ENCODE results near the gene CHMP6. TPM values are rescaled to one million over a fixed set of nuclear protein-coding genes. Genes with fewer than 3 reads are reported as not detected.

The CHMP6 gene
- total RNA-seq, 1 experiment from 2014 or later, result 22.0 TPM

DNA sequence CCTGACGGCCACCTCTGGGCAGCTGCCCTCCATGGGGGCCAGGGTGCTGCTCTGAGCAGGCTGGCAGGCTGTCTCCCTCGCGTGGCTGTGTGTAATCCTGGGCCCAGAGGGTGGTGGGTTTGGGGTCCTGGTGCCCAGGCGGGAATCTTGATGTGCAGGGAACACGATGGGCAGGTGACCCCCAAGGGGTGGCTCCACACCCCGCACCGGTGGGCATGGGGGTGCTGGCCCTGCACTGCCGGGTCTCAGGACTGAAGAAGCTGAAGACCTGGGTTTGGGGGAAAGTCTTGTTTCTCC lies 8.6 kb downstream of the CHMP6 start:
- ATAC-seq (no peak), DNase-seq (ENCODE audit: low read depth, low spot score) (no peak)
- Histone ChIP-seq H3K36me3 (ENCODE audit: control insufficient read depth in 1 of 2, insufficient read depth in 2 of 2, low read length in 2 of 2) (peaks cover 24 to 34% of the 10 kb centered on the region in 2 experiments; a peak in 3 of 4 replicates), H4K20me1 (ENCODE audit: insufficient read depth) (no peaks in the 10 kb centered on the region), H3K27me3 (ENCODE audit: insufficient read depth, low read length) (peaks cover 12% of the 10 kb centered on the region), H3K4me3 (replicated peaks in 1 of 2; ENCODE audit: low read depth in 1 of 2, low read length in 2 of 2) (no peak overlapping the region), H3K9me3 (ENCODE audit: control insufficient read depth in 1 of 2, insufficient read depth in 1 of 2, low read depth in 1 of 2, low read length in 2 of 2) (no peaks in the 10 kb centered on the region), H3K4me2 (ENCODE audit: low read length) (no peak overlapping the region), H3K4me1 (ENCODE audit: control insufficient read depth in 1 of 2, insufficient read depth in 2 of 2, low read length in 2 of 2) (peaks cover 8 to 16% of the 10 kb centered on the region in 2 experiments), H2AFZ (ENCODE audit: low read depth, low read length, poor library complexity, severe bottlenecking) (no peak overlapping the region), H3K27ac (ENCODE audit: low read depth, low read length) (no peak overlapping the region), H3K79me2 (ENCODE audit: insufficient read depth, low read length) (no peaks in the 10 kb centered on the region), H3K9me2 (ENCODE audit: insufficient read depth) (no peaks in the 10 kb centered on the region), H3K9ac (ENCODE audit: low read length) (no peak overlapping the region)
- CTCF ChIA-PET, result no interaction called here
- BruUV-seq (replicated peaks), result no TSS peak
- TF ChIP-seq TCF7L2 (IDR thresholded peaks at IDR 0.05; ENCODE audit: borderline replicate concordance, extremely low read depth, insufficient read depth, insufficient read length) (no peak), FOSL1 (IDR thresholded peaks at IDR 0.05; ENCODE audit: low read depth) (no peak), SRF (IDR thresholded peaks at IDR 0.05; ENCODE audit: low read depth) (no peak), CBX3 (IDR thresholded peaks at IDR 0.05; ENCODE audit: low read depth) (no peak), ZFX (IDR thresholded peaks at IDR 0.05) (no peak), ZNF274 (IDR thresholded peaks at IDR 0.05; ENCODE audit: low read depth, low read length) (no peak), CEBPB (IDR thresholded peaks at IDR 0.05; ENCODE audit: low read depth) (no peak), RAD21 (IDR thresholded peaks at IDR 0.05; ENCODE audit: low read depth) (no peak)
- POLR2A ChIA-PET, result no interaction called here
- intact Hi-C loops (cut with micrococcal nuclease), result no loop called here
- RAD21 ChIA-PET (ENCODE audit: low non-redundant PET in 1 of 2, low total read pairs in 2 of 2, uncharacterized antibody in 2 of 2, unreplicated experiment in 2 of 2), result no interaction called here

DNA sequence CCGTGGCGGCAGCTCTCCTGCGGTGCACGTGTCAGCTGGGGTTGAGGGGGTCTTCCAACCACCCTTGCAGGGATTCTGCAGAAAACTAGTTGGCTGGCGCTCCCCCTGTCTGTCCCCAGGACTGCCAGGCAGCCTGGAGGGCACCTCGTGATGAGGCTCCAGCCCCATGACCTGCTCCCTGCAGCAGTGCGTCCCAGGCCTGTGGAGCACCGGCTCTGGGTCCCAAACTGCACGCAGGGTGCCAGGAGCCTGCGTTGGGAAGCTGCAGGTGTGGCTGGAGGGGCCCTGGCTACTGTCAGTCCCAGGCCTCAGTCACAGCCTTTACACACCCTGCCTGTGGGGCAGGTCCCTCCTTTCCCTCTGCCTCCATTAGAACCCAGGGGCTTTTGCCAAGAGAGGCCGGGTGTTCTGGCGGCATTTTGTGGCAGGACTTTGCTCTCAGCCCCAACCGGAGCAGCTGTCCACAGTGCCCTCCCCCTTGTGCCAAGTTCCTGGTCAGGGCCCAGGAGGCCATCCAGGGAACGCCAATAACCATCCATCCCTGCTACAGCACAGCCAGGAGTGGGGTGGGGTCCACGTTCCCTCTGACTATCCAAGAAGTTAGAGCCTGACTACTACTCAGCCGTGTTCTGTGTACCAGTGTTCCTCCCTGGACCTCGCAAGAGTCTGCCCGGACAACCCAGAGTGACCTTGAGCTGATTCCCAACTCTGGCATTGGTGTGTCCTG lies 9.2 kb downstream of the CHMP6 start:
- ChIA-PET RAD21 (ENCODE audit: low non-redundant PET in 1 of 2, low total read pairs in 2 of 2, uncharacterized antibody in 2 of 2, unreplicated experiment in 2 of 2) (no interaction called here), POLR2A (no interaction called here), CTCF (no interaction called here)
- no peak overlapping the region for H3K4me2 ChIP-seq (ENCODE audit: low read length)
- no peak overlapping the region for H2AFZ ChIP-seq (ENCODE audit: low read depth, low read length, poor library complexity, severe bottlenecking)
- ATAC-seq (peak; percentile 3; the same call in 1 of the 2 replicates), DNase-seq (ENCODE audit: low read depth, low spot score) (no peak)
- peaks cover 24 to 29% of the 10 kb centered on the region in 2 experiments; a peak in 3 of 4 replicates for H3K36me3 ChIP-seq (ENCODE audit: control insufficient read depth in 1 of 2, insufficient read depth in 2 of 2, low read length in 2 of 2)
- H3K27me3 ChIP-seq (ENCODE audit: insufficient read depth, low read length), result peaks cover 12% of the 10 kb centered on the region
- no peaks in the 10 kb centered on the region for H4K20me1 ChIP-seq (ENCODE audit: insufficient read depth)
- no peaks in the 10 kb centered on the region for H3K9me2 ChIP-seq (ENCODE audit: insufficient read depth)
- no peaks in the 10 kb centered on the region for H3K9me3 ChIP-seq (ENCODE audit: control insufficient read depth in 1 of 2, insufficient read depth in 1 of 2, low read depth in 1 of 2, low read length in 2 of 2)
- no peak overlapping the region for H3K27ac ChIP-seq (ENCODE audit: low read depth, low read length)
- H3K4me3 ChIP-seq (replicated peaks in 1 of 2; ENCODE audit: low read depth in 1 of 2, low read length in 2 of 2), result no peak overlapping the region
- peaks cover 8 to 16% of the 10 kb centered on the region in 2 experiments for H3K4me1 ChIP-seq (ENCODE audit: control insufficient read depth in 1 of 2, insufficient read depth in 2 of 2, low read length in 2 of 2)
- no TSS peak for BruUV-seq (replicated peaks)
- no peak overlapping the region for H3K9ac ChIP-seq (ENCODE audit: low read length)
- TF ChIP-seq FOSL1 (IDR thresholded peaks at IDR 0.05; ENCODE audit: low read depth), result no peak
- no peak for TF ChIP-seq EGR1 (IDR thresholded peaks at IDR 0.05; ENCODE audit: low read depth)
- no peaks in the 10 kb centered on the region for H3K79me2 ChIP-seq (ENCODE audit: insufficient read depth, low read length)
- intact Hi-C loops (cut with micrococcal nuclease), result no loop called here
